MM.1S (cell line): ENCODE data around the gene NOS1.

Experiments used
- DNase-seq: peaks from one replicate; pipeline ENCODE4 v3.0.0-alpha.2; 2015
- H2AFZ ChIP-seq: fragments of 300-600 bp; sonication (generic); 2 replicates; pipeline ENCODE4 v1.6.0; 2016; ENCODE audit warnings: antibody characterized with exemption, low read length
- H3F3A ChIP-seq: fragments of 300-600 bp; sonication (generic); 2 replicates; pipeline ENCODE4 v1.6.1; 2016; ENCODE audit warnings: mild to moderate bottlenecking, antibody characterized with exemption, low read length, moderate library complexity, mixed read lengths; ENCODE audit not compliant: insufficient read depth
- H3K27ac ChIP-seq: fragments of 300-600 bp; sonication (generic); 2 replicates; pipeline ENCODE4 v1.5.1; 2016; ENCODE audit warnings: mild to moderate bottlenecking, low read length
- H3K27me3 ChIP-seq: fragments of 300-600 bp; sonication (generic); replicated peaks from 2 replicates; pipeline ENCODE4 v1.6.0; 2016; ENCODE audit warnings: low read length; ENCODE audit not compliant: insufficient read depth
- H3K36me3 ChIP-seq: fragments of 300-600 bp; sonication (generic); replicated peaks from 2 replicates; pipeline ENCODE4 v1.6.1; 2016; ENCODE audit warnings: mild to moderate bottlenecking, low read length, mixed read lengths; ENCODE audit not compliant: insufficient read depth
- H3K4me1 ChIP-seq: fragments of 300-600 bp; sonication (generic); 2 replicates; pipeline ENCODE4 v1.6.1; 2016; ENCODE audit warnings: low read length, mixed read lengths
- H3K4me2 ChIP-seq: fragments of 300-600 bp; sonication (generic); 2 replicates; pipeline ENCODE4 v1.6.0; 2016; ENCODE audit warnings: low read depth, low read length
- H3K4me3 ChIP-seq: fragments of 300-600 bp; sonication (generic); 2 replicates; pipeline ENCODE4 v1.5.1; 2016; ENCODE audit warnings: low read length, mixed read lengths
- H3K79me2 ChIP-seq: fragments of 300-600 bp; sonication (generic); 2 replicates; pipeline ENCODE4 v1.6.1; 2016; ENCODE audit warnings: mixed run types, low read length, mixed read lengths
- H3K9ac ChIP-seq: fragments of 300-600 bp; sonication (generic); 2 replicates; pipeline ENCODE4 v1.6.1; 2016; ENCODE audit warnings: low read length, mixed read lengths
- H3K9me2 ChIP-seq: fragments of 300-600 bp; sonication (generic); replicated peaks from 2 replicates; pipeline ENCODE4 v1.6.1; 2016; ENCODE audit warnings: mild to moderate bottlenecking, low read length, mixed read lengths; ENCODE audit not compliant: insufficient read depth
- H3K9me3 ChIP-seq: fragments of 300-600 bp; sonication (generic); replicated peaks from 2 replicates; pipeline ENCODE4 v1.6.1; 2016; ENCODE audit warnings: mild to moderate bottlenecking, low read length, mixed read lengths; ENCODE audit not compliant: insufficient read depth
- H4K20me1 ChIP-seq: fragments of 300-600 bp; sonication (generic); 2 replicates; pipeline ENCODE4 v1.6.1; 2016; ENCODE audit warnings: mild to moderate bottlenecking, low read length, moderate library complexity, mixed read lengths; ENCODE audit not compliant: insufficient read depth
- EZH2 ChIP-seq: fragments of 300-600 bp; sonication (generic); optimal IDR thresholded peaks from 2 replicates; pipeline ENCODE3; 2017; ENCODE audit warnings: low read depth, mild to moderate bottlenecking, antibody characterized with exemption, low read length, mixed read lengths
- EZH2phosphoT487 ChIP-seq: fragments of 300-600 bp; sonication (generic); IDR thresholded peaks from 2 replicates; pipeline ENCODE4 v1.6.1; 2018; ENCODE audit warnings: antibody characterized with exemption, low read length
- TF ChIP-seq, protein P1 (sequence below): fragments of 300-600 bp; sonication (generic); IDR thresholded peaks from 2 replicates; pipeline ENCODE4 v1.5.1; 2016; ENCODE audit warnings: antibody characterized with exemption, low read length, mixed read lengths

The NOS1 gene

DNA sequence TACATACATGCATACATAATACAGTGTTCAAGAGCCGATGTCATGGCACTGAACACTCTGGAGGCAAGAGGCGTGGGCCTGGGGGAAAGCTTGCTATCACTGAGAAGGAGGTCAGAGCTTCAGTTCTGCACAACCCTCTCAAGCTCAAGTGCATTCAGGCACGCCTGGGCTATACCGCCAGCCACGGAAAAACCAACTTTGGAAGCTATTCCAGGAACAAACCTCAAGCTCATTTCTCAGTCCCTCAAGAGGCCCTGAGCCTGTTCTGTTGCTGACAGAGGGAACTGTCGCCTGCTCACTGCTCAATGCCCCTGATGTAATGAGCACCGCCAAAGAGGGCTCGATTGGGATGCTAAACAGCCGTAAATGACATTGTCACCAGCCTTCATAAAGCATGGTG lies 9.2 kb downstream of the NOS1 start:
- Histone ChIP-seq H3K36me3 (no peaks in the 10 kb centered on the region), H3K4me2 (no peak overlapping the region), H3K79me2 (no peaks in the 10 kb centered on the region), H2AFZ (no peak overlapping the region), H3F3A (no peaks in the 10 kb centered on the region), H3K9me3 (no peaks in the 10 kb centered on the region), H3K9ac (no peak overlapping the region), H3K9me2 (no peaks in the 10 kb centered on the region), H3K27me3 (no peaks in the 10 kb centered on the region), H3K4me3 (no peak overlapping the region), H4K20me1 (no peaks in the 10 kb centered on the region), H3K27ac (no peak overlapping the region), H3K4me1 (no peaks in the 10 kb centered on the region)
- DNase-seq = no peak
- TF ChIP-seq EZH2 (no peak), EZH2phosphoT487 (no peak)
- TF ChIP-seq, protein P1, sequence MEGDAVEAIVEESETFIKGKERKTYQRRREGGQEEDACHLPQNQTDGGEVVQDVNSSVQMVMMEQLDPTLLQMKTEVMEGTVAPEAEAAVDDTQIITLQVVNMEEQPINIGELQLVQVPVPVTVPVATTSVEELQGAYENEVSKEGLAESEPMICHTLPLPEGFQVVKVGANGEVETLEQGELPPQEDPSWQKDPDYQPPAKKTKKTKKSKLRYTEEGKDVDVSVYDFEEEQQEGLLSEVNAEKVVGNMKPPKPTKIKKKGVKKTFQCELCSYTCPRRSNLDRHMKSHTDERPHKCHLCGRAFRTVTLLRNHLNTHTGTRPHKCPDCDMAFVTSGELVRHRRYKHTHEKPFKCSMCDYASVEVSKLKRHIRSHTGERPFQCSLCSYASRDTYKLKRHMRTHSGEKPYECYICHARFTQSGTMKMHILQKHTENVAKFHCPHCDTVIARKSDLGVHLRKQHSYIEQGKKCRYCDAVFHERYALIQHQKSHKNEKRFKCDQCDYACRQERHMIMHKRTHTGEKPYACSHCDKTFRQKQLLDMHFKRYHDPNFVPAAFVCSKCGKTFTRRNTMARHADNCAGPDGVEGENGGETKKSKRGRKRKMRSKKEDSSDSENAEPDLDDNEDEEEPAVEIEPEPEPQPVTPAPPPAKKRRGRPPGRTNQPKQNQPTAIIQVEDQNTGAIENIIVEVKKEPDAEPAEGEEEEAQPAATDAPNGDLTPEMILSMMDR = no peak

DNA sequence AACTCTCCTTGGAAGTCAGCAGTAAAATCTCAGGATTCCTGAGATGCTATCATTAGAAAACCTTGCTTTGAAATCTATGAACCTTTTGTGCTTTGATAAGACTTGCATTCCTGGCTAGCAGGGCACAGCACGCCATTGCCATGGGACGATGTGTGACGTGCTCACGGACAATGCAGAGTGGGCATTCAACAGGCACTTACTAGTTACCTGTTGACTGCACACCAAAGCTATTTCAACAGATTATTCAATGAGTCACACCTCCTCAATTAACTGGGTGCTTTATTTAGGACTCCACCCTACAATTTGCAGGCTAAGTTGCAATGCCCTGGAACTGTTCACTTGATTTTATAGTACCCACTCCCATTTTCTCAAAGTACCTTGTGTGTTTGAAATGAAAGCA lies 11.3 kb downstream of the NOS1 start:
- H3K9ac ChIP-seq = no peak overlapping the region
- H3K9me3 ChIP-seq = no peaks in the 10 kb centered on the region
- no peaks in the 10 kb centered on the region for H3K36me3 ChIP-seq
- no peak overlapping the region for H3K4me3 ChIP-seq
- no peak overlapping the region for H3K4me2 ChIP-seq
- no peaks in the 10 kb centered on the region for H3F3A ChIP-seq
- no peak for TF ChIP-seq EZH2phosphoT487
- TF ChIP-seq EZH2 = no peak
- TF ChIP-seq, protein P1 = no peak
- no peaks in the 10 kb centered on the region for H3K4me1 ChIP-seq
- no peak for DNase-seq
- no peaks in the 10 kb centered on the region for H4K20me1 ChIP-seq
- H3K27me3 ChIP-seq = no peaks in the 10 kb centered on the region
- no peaks in the 10 kb centered on the region for H3K9me2 ChIP-seq
- no peaks in the 10 kb centered on the region for H3K79me2 ChIP-seq
- no peak overlapping the region for H3K27ac ChIP-seq
- H2AFZ ChIP-seq = no peak overlapping the region

DNA sequence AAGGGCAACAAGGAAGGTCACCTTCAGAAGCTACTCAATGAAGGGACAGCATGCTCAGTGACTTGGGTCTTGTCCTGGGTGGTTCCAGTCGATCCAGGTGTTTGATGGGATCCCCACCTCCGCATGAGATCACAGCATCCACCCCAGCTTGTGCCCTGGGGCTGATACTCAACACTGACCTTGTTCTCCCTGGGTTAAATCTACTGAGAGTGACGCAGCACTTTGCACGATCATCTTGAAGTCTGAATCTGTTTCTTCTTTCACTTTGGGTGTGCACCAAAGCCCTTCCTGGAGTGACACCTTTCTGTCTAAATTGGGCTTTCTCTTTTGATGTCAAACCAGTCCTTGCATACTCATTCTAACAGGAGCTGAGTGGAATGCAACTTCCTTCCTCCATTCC lies 13.8 kb downstream of the NOS1 start:
- Histone ChIP-seq H3K27me3 (no peaks in the 10 kb centered on the region), H3K4me3 (no peak overlapping the region), H3K9ac (no peak overlapping the region), H2AFZ (0 out of 2 replicates have a peak overlapping the region, but pooled peaks have one; percentile 17), H3K4me1 (no peaks in the 10 kb centered on the region), H3K4me2 (peak overlapping the region; percentile 21; the same call in 1 of the 2 replicates), H3K79me2 (no peaks in the 10 kb centered on the region), H4K20me1 (no peaks in the 10 kb centered on the region), H3K9me3 (no peaks in the 10 kb centered on the region), H3F3A (no peaks in the 10 kb centered on the region), H3K9me2 (no peaks in the 10 kb centered on the region), H3K27ac (no peak overlapping the region), H3K36me3 (no peaks in the 10 kb centered on the region)
- TF ChIP-seq, protein P1 = no peak
- TF ChIP-seq EZH2phosphoT487 (no peak), EZH2 (no peak)
- peak; percentile 15 for DNase-seq
